ENCODE data around the gene SCAF4.
"Not testable (repeated sequence)": the region's sequence is repeated elsewhere in the genome, so short reads cannot be mapped to it uniquely, and the experiment has no call there.

Gene SCAF4

DNA sequence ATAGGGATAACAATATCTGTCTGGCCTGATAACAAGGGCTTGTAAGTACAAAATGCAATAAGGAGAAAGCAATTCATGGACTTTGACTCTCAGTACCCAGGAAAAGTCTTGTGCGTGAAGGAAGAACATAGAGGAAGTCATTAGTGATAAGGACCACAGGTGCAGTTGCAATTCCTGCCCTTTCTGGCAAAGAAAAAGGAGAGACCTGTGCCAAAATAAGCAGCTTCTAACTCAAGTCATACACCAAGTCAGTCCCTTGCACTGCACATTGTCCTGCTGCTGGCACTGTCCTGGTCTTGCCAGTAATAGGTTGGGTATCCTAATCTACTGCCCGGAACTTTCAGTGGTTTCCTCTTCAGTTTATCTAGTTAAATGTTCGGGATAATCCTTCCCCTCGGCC lies 87.3 kb downstream of the SCAF4 start:
- H2AFZ ChIP-seq (ENCODE audit: low read depth, low read length), result no peak overlapping the region
- no peak overlapping the region for H3K9ac ChIP-seq (ENCODE audit: low read depth, low read length)
- no peak for DNase-seq
- TF ChIP-seq CTCF (IDR thresholded peaks at IDR 0.05; ENCODE audit: borderline replicate concordance, extremely low read depth, low read length, poor library complexity, severe bottlenecking) (no peak), EZH2 (IDR thresholded peaks at IDR 0.05; ENCODE audit: borderline replicate concordance, low read depth, low read length, severe bottlenecking) (no peak)
- no peak for ATAC-seq (ENCODE audit: insufficient read depth, low read depth)
- no peaks in the 10 kb centered on the region for H3K27me3 ChIP-seq (ENCODE audit: insufficient read depth, low read length, poor library complexity)
- no peak overlapping the region for H3K27ac ChIP-seq (ENCODE audit: low read length)
- no peak overlapping the region for H3K4me3 ChIP-seq (ENCODE audit: low read depth in 1 of 2, low read length in 2 of 2)
- H3K4me2 ChIP-seq (ENCODE audit: insufficient read depth, low read length), result no peak overlapping the region
- no peaks in the 10 kb centered on the region for H3K36me3 ChIP-seq (ENCODE audit: insufficient read depth, low read length)
- H3K4me1 ChIP-seq (ENCODE audit: insufficient read depth, low read length), result no peaks in the 10 kb centered on the region
- H3K79me2 ChIP-seq (ENCODE audit: insufficient read depth, low read length), result no peaks in the 10 kb centered on the region
- no peaks in the 10 kb centered on the region for H4K20me1 ChIP-seq (ENCODE audit: insufficient read depth, low read length)
- no peaks in the 10 kb centered on the region for H3K9me3 ChIP-seq (ENCODE audit: insufficient read depth, low read length, severe bottlenecking)

GRCh38 chr21:31641416-31641922 lies 90.4 kb downstream of the SCAF4 start:
- no peak overlapping the region for H3K27ac ChIP-seq (ENCODE audit: low read length)
- H3K4me3 ChIP-seq (ENCODE audit: low read depth in 1 of 2, low read length in 2 of 2), result no peak overlapping the region
- no peak overlapping the region for H2AFZ ChIP-seq (ENCODE audit: low read depth, low read length)
- no peak overlapping the region for H3K9ac ChIP-seq (ENCODE audit: low read depth, low read length)
- no peak for TF ChIP-seq EZH2 (IDR thresholded peaks at IDR 0.05; ENCODE audit: borderline replicate concordance, low read depth, low read length, severe bottlenecking)
- TF ChIP-seq CTCF (IDR thresholded peaks at IDR 0.05; ENCODE audit: borderline replicate concordance, extremely low read depth, low read length, poor library complexity, severe bottlenecking), result no peak
- H3K4me1 ChIP-seq (ENCODE audit: insufficient read depth, low read length), result no peaks in the 10 kb centered on the region
- DNase-seq, result no peak
- no peaks in the 10 kb centered on the region for H3K79me2 ChIP-seq (ENCODE audit: insufficient read depth, low read length)
- no peak overlapping the region for H3K4me2 ChIP-seq (ENCODE audit: insufficient read depth, low read length)
- ATAC-seq (ENCODE audit: insufficient read depth, low read depth), result no peak
- H3K27me3 ChIP-seq (ENCODE audit: insufficient read depth, low read length, poor library complexity), result no peaks in the 10 kb centered on the region
- H4K20me1 ChIP-seq (ENCODE audit: insufficient read depth, low read length), result no peaks in the 10 kb centered on the region
- H3K36me3 ChIP-seq (ENCODE audit: insufficient read depth, low read length), result no peaks in the 10 kb centered on the region
- no peaks in the 10 kb centered on the region for H3K9me3 ChIP-seq (ENCODE audit: insufficient read depth, low read length, severe bottlenecking)

DNA sequence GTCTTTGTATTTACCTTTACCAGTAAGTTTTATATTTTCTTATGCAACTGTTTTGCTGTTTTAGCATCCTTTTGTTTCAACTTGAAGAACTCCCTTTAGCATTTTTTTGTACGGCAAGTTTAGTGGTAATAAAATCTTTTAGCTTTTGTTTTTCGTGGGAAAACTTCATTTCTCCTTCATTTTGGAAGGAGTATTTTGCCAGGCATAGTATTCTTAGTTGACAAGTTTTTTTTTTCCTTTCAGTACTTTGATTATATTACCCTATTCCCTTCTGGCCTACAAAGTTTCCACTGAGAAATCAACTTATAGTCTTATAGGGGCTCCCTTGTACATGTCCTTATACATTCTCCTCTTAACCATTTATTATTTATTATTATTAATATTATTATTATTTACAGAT lies 95.0 kb downstream of the SCAF4 start:
- H3K27me3 ChIP-seq (ENCODE audit: insufficient read depth, low read length, poor library complexity), result no peaks in the 10 kb centered on the region
- no peak overlapping the region for H3K9ac ChIP-seq (ENCODE audit: low read depth, low read length)
- H3K79me2 ChIP-seq (ENCODE audit: insufficient read depth, low read length), result no peaks in the 10 kb centered on the region
- H3K27ac ChIP-seq (ENCODE audit: low read length), result no peak overlapping the region
- H3K4me2 ChIP-seq (ENCODE audit: insufficient read depth, low read length), result no peak overlapping the region
- TF ChIP-seq CTCF (IDR thresholded peaks at IDR 0.05; ENCODE audit: borderline replicate concordance, extremely low read depth, low read length, poor library complexity, severe bottlenecking) (no peak), EZH2 (IDR thresholded peaks at IDR 0.05; ENCODE audit: borderline replicate concordance, low read depth, low read length, severe bottlenecking) (no peak)
- H2AFZ ChIP-seq (ENCODE audit: low read depth, low read length), result no peak overlapping the region
- H4K20me1 ChIP-seq (ENCODE audit: insufficient read depth, low read length), result no peaks in the 10 kb centered on the region
- DNase-seq (no peak), ATAC-seq (ENCODE audit: insufficient read depth, low read depth) (no peak)
- no peaks in the 10 kb centered on the region for H3K9me3 ChIP-seq (ENCODE audit: insufficient read depth, low read length, severe bottlenecking)
- H3K4me3 ChIP-seq (ENCODE audit: low read depth in 1 of 2, low read length in 2 of 2), result no peak overlapping the region
- no peaks in the 10 kb centered on the region for H3K4me1 ChIP-seq (ENCODE audit: insufficient read depth, low read length)
- H3K36me3 ChIP-seq (ENCODE audit: insufficient read depth, low read length), result no peaks in the 10 kb centered on the region

DNA sequence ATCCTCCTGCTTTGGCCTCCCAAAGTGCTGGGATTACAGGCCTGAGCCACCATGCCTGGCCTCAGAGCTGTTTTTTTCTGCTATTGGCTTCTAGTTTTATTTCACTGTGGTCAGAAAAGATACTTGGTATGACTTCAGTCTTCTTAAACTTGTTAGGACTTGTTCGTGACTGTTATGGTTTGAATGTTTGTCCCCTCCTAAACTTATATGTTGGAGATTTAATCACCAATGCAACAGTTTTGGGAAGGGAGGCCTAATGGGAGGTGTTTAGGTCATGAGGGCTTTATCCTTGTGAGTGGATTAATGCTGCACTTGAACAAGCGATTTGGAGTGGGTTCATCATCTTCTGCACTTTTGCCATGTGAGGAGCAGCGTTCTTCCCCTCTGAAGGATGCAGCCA lies 96.9 kb downstream of the SCAF4 start:
- Histone ChIP-seq H3K79me2 (ENCODE audit: insufficient read depth, low read length) (no peaks in the 10 kb centered on the region), H3K9me3 (ENCODE audit: insufficient read depth, low read length, severe bottlenecking) (no peaks in the 10 kb centered on the region), H3K9ac (ENCODE audit: low read depth, low read length) (no peak overlapping the region), H3K4me3 (ENCODE audit: low read depth in 1 of 2, low read length in 2 of 2) (no peak overlapping the region), H2AFZ (ENCODE audit: low read depth, low read length) (no peak overlapping the region), H3K4me2 (ENCODE audit: insufficient read depth, low read length) (no peak overlapping the region), H3K4me1 (ENCODE audit: insufficient read depth, low read length) (no peaks in the 10 kb centered on the region), H3K27me3 (ENCODE audit: insufficient read depth, low read length, poor library complexity) (no peaks in the 10 kb centered on the region), H3K36me3 (ENCODE audit: insufficient read depth, low read length) (no peaks in the 10 kb centered on the region), H4K20me1 (ENCODE audit: insufficient read depth, low read length) (no peaks in the 10 kb centered on the region), H3K27ac (ENCODE audit: low read length) (no peak overlapping the region)
- TF ChIP-seq EZH2 (IDR thresholded peaks at IDR 0.05; ENCODE audit: borderline replicate concordance, low read depth, low read length, severe bottlenecking) (no peak), CTCF (IDR thresholded peaks at IDR 0.05; ENCODE audit: borderline replicate concordance, extremely low read depth, low read length, poor library complexity, severe bottlenecking) (no peak)
- no peak for ATAC-seq (ENCODE audit: insufficient read depth, low read depth)
- DNase-seq, result no peak

DNA sequence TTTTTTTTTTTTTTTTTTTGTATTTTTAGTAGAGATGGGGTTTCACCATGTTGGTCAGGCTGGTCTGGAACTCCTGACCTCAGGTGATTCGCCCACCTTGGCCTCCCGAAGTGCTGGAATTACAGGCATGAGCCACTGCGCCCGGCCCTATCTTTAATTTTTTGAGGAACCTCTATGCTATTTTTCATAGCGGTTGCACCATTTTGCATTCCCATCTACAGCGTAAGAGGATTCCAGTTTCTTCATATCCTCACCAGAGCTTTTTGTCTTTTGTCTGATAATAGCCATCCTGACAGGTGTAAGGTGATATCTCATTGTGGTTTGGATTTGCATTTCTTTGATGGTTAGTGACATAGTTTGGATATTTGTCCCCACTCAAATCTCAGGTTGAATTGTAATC lies 100.0 kb downstream of the SCAF4 start:
- H3K4me2 ChIP-seq (ENCODE audit: insufficient read depth, low read length); H3K9me3 ChIP-seq (ENCODE audit: insufficient read depth, low read length, severe bottlenecking); H3K9ac ChIP-seq (ENCODE audit: low read depth, low read length); ATAC-seq (ENCODE audit: insufficient read depth, low read depth); H3K27ac ChIP-seq (ENCODE audit: low read length); H3K27me3 ChIP-seq (ENCODE audit: insufficient read depth, low read length, poor library complexity); H3K4me1 ChIP-seq (ENCODE audit: insufficient read depth, low read length); H3K79me2 ChIP-seq (ENCODE audit: insufficient read depth, low read length); H3K36me3 ChIP-seq (ENCODE audit: insufficient read depth, low read length); H4K20me1 ChIP-seq (ENCODE audit: insufficient read depth, low read length); H2AFZ ChIP-seq (ENCODE audit: low read depth, low read length); DNase-seq; H3K4me3 ChIP-seq (ENCODE audit: low read depth in 1 of 2, low read length in 2 of 2): not testable (repeated sequence)
